GM10266 (cell line): Measurements from ENCODE around the gene MYO1B.
A peak's percentile ranks its signal among the peaks of the same experiment; 100 is the strongest.

Experiments used
- DNase-seq: peaks from one replicate; pipeline ENCODE4 v3.0.0; 2012; ENCODE audit errors: extremely low spot score
- CTCF ChIP-seq: IDR thresholded peaks from 2 replicates; pipeline ENCODE4 v1.5.1; 2012; ENCODE audit warnings: mild to moderate bottlenecking, low read depth; ENCODE audit not compliant: control insufficient read depth, insufficient read depth; ENCODE audit errors: missing control alignments

MYO1B gene

GRCh38 chr2:191215666-191216065, 29.5 kb upstream of the MYO1B start:
- no peak for TF ChIP-seq CTCF
- no peak for DNase-seq

GRCh38 chr2:191217580-191217979, 27.6 kb upstream of the MYO1B start:
- DNase-seq = no peak

GRCh38 chr2:191218292-191218898, 26.8 kb upstream of the MYO1B start:
- peak; percentile 56 for TF ChIP-seq CTCF
- peak; percentile 15 for DNase-seq

More at GRCh38 chr2:191217580-191217979, 27.6 kb upstream of the MYO1B start:
- TF ChIP-seq CTCF = no peak

GRCh38 chr2:191220671-191221070, 24.5 kb upstream of the MYO1B start:
- no peak for DNase-seq

GRCh38 chr2:191221666-191222065, 23.5 kb upstream of the MYO1B start:
- no peak for DNase-seq
- no peak for TF ChIP-seq CTCF

More at GRCh38 chr2:191220671-191221070, 24.5 kb upstream of the MYO1B start:
- TF ChIP-seq CTCF = no peak

GRCh38 chr2:191222507-191222906, 22.7 kb upstream of the MYO1B start:
- TF ChIP-seq CTCF = no peak
- DNase-seq = no peak

- TF ChIP-seq CTCF = no peak
- DNase-seq = no peak
These were observed 22.3 kb upstream of the MYO1B start for GRCh38 chr2:191222952-191223351.
